Heart left ventricle (tissue), 13 donors: Measurements from ENCODE around the gene KIRREL3.

ENCODE experiments used
- CTCF ChIP-seq, 12 donors: fragments of 200-600 bp; sonication (generic) in 4 of 12; IDR thresholded peaks; one replicate each; pipeline versions ENCODE4 v1.5.0 to v1.8.0; 2018 to 2022; ENCODE audit warnings: antibody characterized with exemption in 12 of 12, mild to moderate bottlenecking in 5 of 12
- POLR2A ChIP-seq, 2 donors: fragments of 450-650 bp; IDR thresholded peaks; one replicate each; pipeline ENCODE4 v1.6.1; 2017; ENCODE audit warnings: antibody characterized with exemption in 2 of 2, mild to moderate bottlenecking in 2 of 2, moderate library complexity in 2 of 2
- donor health status: ischemic (EF 13 %, LVEDD 7.1; RV severe dilation, severe dysfunction).
- donor health status: DM: no; HTN: yes; CAD: no.
- donor health status: DM: no; HTN: no; CAD: no.
- donor health status: ischemic (EF 25% LVEDD 6.9; RV normal size, moderate dysfunction).
- donor health status: ischemic (EF 25% LVEDD 5.7; RV mildly dilated, moderate dysfunction).
- donor health status: ischemic (EF 35%, LVEDD 5.7; RV mildly dilated, moderate dysfunction).
- donor health status: nonischemic (EF 11% LVEDD 7.7; RV severe dilation, severe dysfunction).
- donor health status: DM: yes; HTN: yes; CAD: no.
- donor health status: PGD.
- donor health status: ischemic (EF 29% LVEDD 5.4; RV normal size, mild dysfunction).
- donor health status: nonischemic (EF 23%, LVEDD 6.1; RV moderate dilation, normal function).

- TF ChIP-seq CTCF (IDR thresholded peaks at IDR 0.05) (no peak), POLR2A (IDR thresholded peaks at IDR 0.05) (no peak)
Measured at GRCh38 chr11:126834573-126834972, 166.0 kb downstream of the KIRREL3 start.
